Neuronal stem cell (in vitro differentiated cells): ENCODE measurements around the gene MCRIP2.

Experiments used
- DNase-seq: peaks from one replicate; pipeline ENCODE4 v3.0.0-alpha.2; 2013; ENCODE audit warnings: low spot score
- H2AFZ ChIP-seq: one replicate; pipeline ENCODE4 v1.6.1; 2013; ENCODE audit warnings: mild to moderate bottlenecking, low read length, inconsistent platforms
- H2AK5ac ChIP-seq: 2 replicates; pipeline ENCODE4 v1.6.1; 2013; ENCODE audit warnings: low read depth, mild to moderate bottlenecking, inconsistent platforms, low read length, moderate library complexity, mixed read lengths
- H2BK120ac ChIP-seq: 2 replicates; pipeline ENCODE4 v1.6.1; 2013; ENCODE audit warnings: low read depth, mild to moderate bottlenecking, inconsistent platforms, low read length, moderate library complexity, mixed read lengths
- H2BK12ac ChIP-seq: one replicate; pipeline ENCODE4 v1.6.1; 2013; ENCODE audit warnings: low read length, inconsistent platforms
- H2BK15ac ChIP-seq: 2 replicates; pipeline ENCODE4 v1.6.1; 2013; ENCODE audit warnings: mild to moderate bottlenecking, low read length, inconsistent platforms, mixed read lengths
- H2BK5ac ChIP-seq: one replicate; pipeline ENCODE4 v1.6.1; 2013; ENCODE audit warnings: inconsistent platforms, mild to moderate bottlenecking, low read length, moderate library complexity
- H3K14ac ChIP-seq: one replicate; pipeline ENCODE4 v1.6.1; 2013; ENCODE audit warnings: low read length, inconsistent platforms
- H3K18ac ChIP-seq: 2 replicates; pipeline ENCODE4 v1.6.1; 2013; ENCODE audit warnings: low read length, inconsistent platforms
- H3K23ac ChIP-seq: 2 replicates; pipeline ENCODE4 v1.6.1; 2013; ENCODE audit warnings: low read depth, mild to moderate bottlenecking, mixed read lengths, low read length, inconsistent platforms; ENCODE audit not compliant: poor library complexity
- H3K27ac ChIP-seq: replicated peaks from 3 replicates; pipeline ENCODE4 v1.5.1; 2013; ENCODE audit warnings: low read length, inconsistent platforms
- H3K27me3 ChIP-seq, 3 experiments: 2 replicates each; pipeline ENCODE4 v1.6.1; 2013; ENCODE audit warnings: low read length in 3 of 3, mild to moderate bottlenecking in 2 of 3, inconsistent platforms in 1 of 3, low read depth in 1 of 3, mixed read lengths in 1 of 3, moderate library complexity in 1 of 3; ENCODE audit not compliant: control insufficient read depth in 3 of 3, insufficient read depth in 3 of 3
- H3K36me3 ChIP-seq, 2 donors: replicated peaks in 1 of 2; 2 replicates each; pipeline ENCODE4 v1.6.1; 2013; ENCODE audit warnings: low read length in 2 of 2; ENCODE audit not compliant: control insufficient read depth in 2 of 2, insufficient read depth in 2 of 2
- H3K4ac ChIP-seq: 2 replicates; pipeline ENCODE4 v1.6.1; 2013; ENCODE audit warnings: inconsistent platforms, mild to moderate bottlenecking, low read length, moderate library complexity
- H3K4me1 ChIP-seq, 2 donors: 1 replicate in 1 of 2; 2 replicates in 1 of 2; pipeline ENCODE4 v1.6.1; 2013; ENCODE audit warnings: low read length in 2 of 2, low read depth in 1 of 2; ENCODE audit not compliant: control insufficient read depth in 2 of 2, insufficient read depth in 1 of 2
- H3K4me2 ChIP-seq: one replicate; pipeline ENCODE4 v1.6.1; 2013; ENCODE audit warnings: mild to moderate bottlenecking, low read length, inconsistent platforms; ENCODE audit not compliant: insufficient read depth, poor library complexity, severe bottlenecking
- H3K4me3 ChIP-seq, 2 donors: 2 replicates each; pipeline ENCODE4 v1.5.1; 2013; ENCODE audit warnings: low read length in 2 of 2, mild to moderate bottlenecking in 2 of 2, inconsistent platforms in 1 of 2, moderate library complexity in 1 of 2
- H3K79me1 ChIP-seq: one replicate; pipeline ENCODE4 v1.6.1; 2013; ENCODE audit warnings: low read depth, mild to moderate bottlenecking, inconsistent platforms, low read length, moderate library complexity
- H3K9ac ChIP-seq: one replicate; pipeline ENCODE4 v1.6.1; 2013; ENCODE audit warnings: mild to moderate bottlenecking, low read depth, low read length, inconsistent platforms; ENCODE audit not compliant: poor library complexity
- H3K9me3 ChIP-seq, 2 donors: replicated peaks in 1 of 2; 2 replicates each; pipeline versions ENCODE3 to v1.6.1; 2013; ENCODE audit warnings: low read length in 2 of 2, mild to moderate bottlenecking in 2 of 2, inconsistent platforms in 1 of 2, low read depth in 1 of 2, mixed read lengths in 1 of 2, moderate library complexity in 1 of 2; ENCODE audit not compliant: control insufficient read depth in 2 of 2, insufficient read depth in 1 of 2
- H4K8ac ChIP-seq: one replicate; pipeline ENCODE4 v1.6.1; 2013; ENCODE audit warnings: low read depth, mild to moderate bottlenecking, inconsistent platforms, low read length, moderate library complexity
- H4K91ac ChIP-seq: one replicate; pipeline ENCODE4 v1.6.1; 2013; ENCODE audit warnings: low read length, low read depth, mild to moderate bottlenecking, inconsistent platforms; ENCODE audit not compliant: poor library complexity
- WGBS, 2 donors: extraction: QIAGEN DNeasy Blood & Tissue Kit; methylation state at CpG; one replicate each; pipeline ENCODE4 v1.1.7; 2013; ENCODE audit warnings: missing lambda C conversion rate in 2 of 2, mixed read lengths in 1 of 2; ENCODE audit not compliant: insufficient read length in 2 of 2, insufficient replicate concordance in 1 of 2; ENCODE audit errors: extremely low coverage in 2 of 2; 5-methylcytosine and 5-hydroxymethylcytosine counted together

The MCRIP2 gene

GRCh38 chr16:682493-683395 is 41.1 kb downstream of the MCRIP2 start:
- H2BK5ac ChIP-seq: peak overlapping the region; percentile 88
- H3K14ac ChIP-seq: no peak overlapping the region
- peak overlapping the region; percentile 99 for H3K23ac ChIP-seq
- no peak overlapping the region for H3K18ac ChIP-seq
- H3K36me3 ChIP-seq: peaks cover 41 to 62% of the 10 kb centered on the region in 2 donors
- H2BK12ac ChIP-seq: no peak overlapping the region
- peak overlapping the region; percentile 77 for H3K9ac ChIP-seq
- no peak overlapping the region for H2AFZ ChIP-seq
- DNase-seq: no peak
- H3K27me3 ChIP-seq: no peaks in the 10 kb centered on the region
- peak overlapping the region; percentile 28 for H2AK5ac ChIP-seq
- no peak overlapping the region for H4K91ac ChIP-seq
- no peak overlapping the region for H3K27ac ChIP-seq
- peaks cover 0 to 2% of the 10 kb centered on the region in 2 donors for H3K9me3 ChIP-seq
- H2BK15ac ChIP-seq: no peak overlapping the region
- no peak overlapping the region for H3K4ac ChIP-seq
- no peak overlapping the region for H4K8ac ChIP-seq
- H3K79me1 ChIP-seq: peaks cover 31% of the 10 kb centered on the region
- WGBS, 2 donors: no CpG with 5 or more reads among the region's 36 CpGs
- no peak overlapping the region for H2BK120ac ChIP-seq
- H3K4me1 ChIP-seq: peaks cover 7 to 21% of the 10 kb centered on the region in 2 donors
- peak overlapping the region; percentile 8 to 50 for H3K4me3 ChIP-seq
- H3K4me2 ChIP-seq: peak overlapping the region; percentile 89

- Histone ChIP-seq H4K91ac (peak overlapping the region; percentile 85), H2BK120ac (no peak overlapping the region), H2BK12ac (peak overlapping the region; percentile 73), H3K79me1 (peaks cover 36% of the 10 kb centered on the region), H3K27ac (no peak overlapping the region), H3K4ac (peak overlapping the region; percentile 98), H2AK5ac (peak overlapping the region; percentile 99), H3K18ac (peak overlapping the region; percentile 91), H3K4me1 (peaks cover 7 to 21% of the 10 kb centered on the region in 2 donors), H4K8ac (peak overlapping the region; percentile 65), H3K36me3 (peaks cover 43 to 66% of the 10 kb centered on the region in 2 donors), H3K23ac (peak overlapping the region; percentile 99), H3K14ac (peak overlapping the region; percentile 71), H2BK5ac (peak overlapping the region; percentile 88), H2BK15ac (peak overlapping the region; percentile 67), H3K9ac (peak overlapping the region; percentile 100), H2AFZ (no peak overlapping the region), H3K4me3 (peak overlapping the region; percentile 50 to 94), H3K9me3 (peaks cover 0 to 2% of the 10 kb centered on the region in 2 donors), H3K27me3 (no peaks in the 10 kb centered on the region), H3K4me2 (peak overlapping the region; percentile 89)
- WGBS, 2 donors: no CpG with 5 or more reads among the region's 57 CpGs
- no peak for DNase-seq
Observed at GRCh38 chr16:683396-684070, 41.9 kb downstream of the MCRIP2 start.

- H4K8ac ChIP-seq: peak within 1 kb of the TSS; percentile 92
- H3K27ac ChIP-seq: peak within 1 kb of the TSS; percentile 72
- peak within 1 kb of the TSS; percentile 100 for H2AK5ac ChIP-seq
- peak within 1 kb of the TSS; percentile 91 for H3K18ac ChIP-seq
- peak within 1 kb of the TSS; percentile 99 for H3K23ac ChIP-seq
- peak within 1 kb of the TSS; percentile 67 for H2BK15ac ChIP-seq
- no peak within 1 kb of the TSS for H2BK120ac ChIP-seq
- H4K91ac ChIP-seq: peak within 1 kb of the TSS; percentile 85
- peak within 1 kb of the TSS; percentile 50 to 94 for H3K4me3 ChIP-seq
- peaks cover 7 to 18% of the 10 kb centered on the region in 2 donors for H3K4me1 ChIP-seq
- peak within 1 kb of the TSS; percentile 98 for H3K4ac ChIP-seq
- H2AFZ ChIP-seq: peak within 1 kb of the TSS; percentile 49
- no peaks in the 10 kb centered on the region for H3K27me3 ChIP-seq
- H3K4me2 ChIP-seq: peak within 1 kb of the TSS; percentile 89
- H3K9ac ChIP-seq: peak within 1 kb of the TSS; percentile 100
- peak; percentile 88 for DNase-seq
- peaks cover 38% of the 10 kb centered on the region for H3K79me1 ChIP-seq
- no CpG with 5 or more reads among the region's 91 CpGs for WGBS, 2 donors
- H2BK5ac ChIP-seq: peak within 1 kb of the TSS; percentile 88
- peak within 1 kb of the TSS; percentile 71 for H3K14ac ChIP-seq
- H3K9me3 ChIP-seq: peaks cover 0 to 2% of the 10 kb centered on the region in 2 donors
- peak within 1 kb of the TSS; percentile 73 for H2BK12ac ChIP-seq
- H3K36me3 ChIP-seq: peaks cover 43 to 66% of the 10 kb centered on the region in 2 donors
Observed at GRCh38 chr16:684071-684794, 42.6 kb downstream of the MCRIP2 start, which contains the start of gene JMJD8. Gene JMJD8 (minus strand): TSS chr16:684334. CDS start chr16:684319, 15 bp downstream.
